A673 (cell line): ENCODE results near the gene TMEM255B. TPM values are rescaled to one million over a fixed set of nuclear protein-coding genes. Genes with fewer than 3 reads are reported as not detected.

Experiments
- BruUV-seq: library from RNA; stranded (reverse); fragments of 400-500 nt; replicated peaks from 2 replicates; lab custom pipeline; 2021; lab: Mats Ljungman, UMichigan
- CTCF ChIA-PET: fragments of 300-600 bp; sonication (Branson Sonifier 250); formaldehyde crosslinking; loops from one replicate; lab custom pipeline; 2022; ENCODE audit warnings: antibody characterized with exemption; lab: Charles Lee
- POLR2A ChIA-PET: fragments of 300-600 bp; sonication (Branson Sonifier 250); formaldehyde crosslinking; loops from one replicate; lab custom pipeline; 2022; ENCODE audit warnings: antibody characterized with exemption; ENCODE audit not compliant: low non-redundant PET; lab: Charles Lee
- DNase-seq: peaks from one replicate; pipeline ENCODE4 v3.0.0-alpha.2; 2015; ENCODE audit warnings: low spot score
- H3K27ac ChIP-seq: fragments of 200-600 bp; sonication (generic); 2 replicates; pipeline ENCODE4 v1.5.1; 2016; ENCODE audit warnings: mixed run types, low read depth, mild to moderate bottlenecking, mixed read lengths, antibody characterized with exemption, low read length; ENCODE audit not compliant: poor library complexity, severe bottlenecking
- H3K27me3 ChIP-seq: fragments of 200-600 bp; sonication (generic); replicated peaks from 2 replicates; pipeline ENCODE4 v1.6.1; 2017; ENCODE audit warnings: mixed run types, low read depth, mild to moderate bottlenecking, mixed read lengths, antibody characterized with exemption, low read length; ENCODE audit not compliant: insufficient read depth, poor library complexity
- H3K36me3 ChIP-seq: fragments of 200-600 bp; sonication (generic); 2 replicates; pipeline ENCODE4 v1.6.1; 2016; ENCODE audit warnings: mixed run types, mild to moderate bottlenecking, mixed read lengths, antibody characterized with exemption, low read length; ENCODE audit not compliant: insufficient read depth, poor library complexity, severe bottlenecking
- H3K4me1 ChIP-seq: fragments of 200-600 bp; sonication (generic); 2 replicates; pipeline ENCODE4 v1.6.1; 2017; ENCODE audit warnings: mixed run types, mild to moderate bottlenecking, mixed read lengths, antibody characterized with exemption, low read length; ENCODE audit not compliant: insufficient read depth, poor library complexity, severe bottlenecking
- H3K4me3 ChIP-seq: fragments of 200-600 bp; sonication (generic); 2 replicates; pipeline ENCODE4 v1.5.1; 2016; ENCODE audit warnings: low read depth, mixed run types, mild to moderate bottlenecking, mixed read lengths, low read length; ENCODE audit not compliant: poor library complexity, severe bottlenecking
- H3K9me3 ChIP-seq: fragments of 200-600 bp; sonication (generic); 2 replicates; pipeline ENCODE4 v1.6.1; 2016; ENCODE audit warnings: mixed run types, low read depth, mild to moderate bottlenecking, mixed read lengths, antibody characterized with exemption, low read length; ENCODE audit not compliant: poor library complexity, severe bottlenecking
- EZH2 ChIP-seq: fragments of 200-600 bp; sonication (generic); IDR thresholded peaks from 2 replicates; pipeline ENCODE4 v1.6.1; 2017; ENCODE audit warnings: borderline replicate concordance, low read depth, mild to moderate bottlenecking, mixed read lengths, antibody characterized with exemption, low read length; ENCODE audit not compliant: poor library complexity, severe bottlenecking
- intact Hi-C: fragments of 100-400 bp; cut with micrococcal nuclease; formaldehyde crosslinking; loops from one replicate; pipeline ENCODE4 v1.10.0; 2022; ENCODE audit not compliant: unreplicated experiment
- total RNA-seq: library from RNA; stranded (reverse); gene quantifications from 2 replicates; pipeline ENCODE4 v1.2.3, GENCODE V29; 2021
- TF ChIP-seq, protein P1 (sequence below): fragments of 300-800, 200-600 bp; sonication (generic); conservative IDR thresholded peaks from 2 replicates; pipeline ENCODE4 v1.5.1; 2017; ENCODE audit warnings: low read depth, mild to moderate bottlenecking, antibody characterized with exemption, low read length, moderate library complexity, mixed read lengths

Gene TMEM255B
- total RNA-seq, 1 experiment from 2014 or later = 0.06 TPM

GRCh38 chr13:113816254-113816929 is 57.4 kb downstream of the TMEM255B start:
- intact Hi-C loops = loop anchor here (2.0 kb wide), 1 partner anchor 410 kb away; no protein-coding TSS in a partner anchor
- Histone ChIP-seq H3K36me3 (no peaks in the 10 kb centered on the region), H3K4me1 (peaks cover 8% of the 10 kb centered on the region), H3K4me3 (no peak overlapping the region), H3K27me3 (no peaks in the 10 kb centered on the region), H3K27ac (no peak overlapping the region), H3K9me3 (no peaks in the 10 kb centered on the region)
- ChIA-PET POLR2A (no interaction called here), CTCF (no interaction called here)
- TF ChIP-seq EZH2 = no peak
- TF ChIP-seq, protein P1, sequence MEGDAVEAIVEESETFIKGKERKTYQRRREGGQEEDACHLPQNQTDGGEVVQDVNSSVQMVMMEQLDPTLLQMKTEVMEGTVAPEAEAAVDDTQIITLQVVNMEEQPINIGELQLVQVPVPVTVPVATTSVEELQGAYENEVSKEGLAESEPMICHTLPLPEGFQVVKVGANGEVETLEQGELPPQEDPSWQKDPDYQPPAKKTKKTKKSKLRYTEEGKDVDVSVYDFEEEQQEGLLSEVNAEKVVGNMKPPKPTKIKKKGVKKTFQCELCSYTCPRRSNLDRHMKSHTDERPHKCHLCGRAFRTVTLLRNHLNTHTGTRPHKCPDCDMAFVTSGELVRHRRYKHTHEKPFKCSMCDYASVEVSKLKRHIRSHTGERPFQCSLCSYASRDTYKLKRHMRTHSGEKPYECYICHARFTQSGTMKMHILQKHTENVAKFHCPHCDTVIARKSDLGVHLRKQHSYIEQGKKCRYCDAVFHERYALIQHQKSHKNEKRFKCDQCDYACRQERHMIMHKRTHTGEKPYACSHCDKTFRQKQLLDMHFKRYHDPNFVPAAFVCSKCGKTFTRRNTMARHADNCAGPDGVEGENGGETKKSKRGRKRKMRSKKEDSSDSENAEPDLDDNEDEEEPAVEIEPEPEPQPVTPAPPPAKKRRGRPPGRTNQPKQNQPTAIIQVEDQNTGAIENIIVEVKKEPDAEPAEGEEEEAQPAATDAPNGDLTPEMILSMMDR = no peak
- BruUV-seq = no TSS peak
- no peak for DNase-seq

- no peaks in the 10 kb centered on the region for H3K27me3 ChIP-seq
Observed at GRCh38 chr13:113816946-113817859, 58.2 kb downstream of the TMEM255B start.

More at GRCh38 chr13:113816946-113817859, 58.2 kb downstream of the TMEM255B start:
- Histone ChIP-seq H3K27ac (no peak overlapping the region), H3K36me3 (no peaks in the 10 kb centered on the region), H3K4me3 (no peak overlapping the region), H3K4me1 (peaks cover 8% of the 10 kb centered on the region), H3K9me3 (no peaks in the 10 kb centered on the region)
- intact Hi-C loops = loop anchor here (2.0 kb wide), 1 partner anchor 410 kb away; no protein-coding TSS in a partner anchor
- peak; percentile 84 for DNase-seq
- POLR2A ChIA-PET = no interaction called here
- no peak for TF ChIP-seq EZH2
- TF ChIP-seq, protein P1 = peak; percentile 78
- CTCF ChIA-PET = no interaction called here
- BruUV-seq = no TSS peak
